NCI-H2196 treated with DMSO at 0.1 percent for 48 hours (cell line): Measurements from ENCODE around the gene MRPL2.
"Not testable (repeated sequence)": the region's sequence is repeated elsewhere in the genome, so short reads cannot be mapped to it uniquely, and the experiment has no call there.

Source experiments
- DNase-seq: peaks from one replicate; lab custom pipeline; 2025; ENCODE audit not compliant: unreplicated experiment; lab: John Stamatoyannopoulos, UW

MRPL2 gene

DNA sequence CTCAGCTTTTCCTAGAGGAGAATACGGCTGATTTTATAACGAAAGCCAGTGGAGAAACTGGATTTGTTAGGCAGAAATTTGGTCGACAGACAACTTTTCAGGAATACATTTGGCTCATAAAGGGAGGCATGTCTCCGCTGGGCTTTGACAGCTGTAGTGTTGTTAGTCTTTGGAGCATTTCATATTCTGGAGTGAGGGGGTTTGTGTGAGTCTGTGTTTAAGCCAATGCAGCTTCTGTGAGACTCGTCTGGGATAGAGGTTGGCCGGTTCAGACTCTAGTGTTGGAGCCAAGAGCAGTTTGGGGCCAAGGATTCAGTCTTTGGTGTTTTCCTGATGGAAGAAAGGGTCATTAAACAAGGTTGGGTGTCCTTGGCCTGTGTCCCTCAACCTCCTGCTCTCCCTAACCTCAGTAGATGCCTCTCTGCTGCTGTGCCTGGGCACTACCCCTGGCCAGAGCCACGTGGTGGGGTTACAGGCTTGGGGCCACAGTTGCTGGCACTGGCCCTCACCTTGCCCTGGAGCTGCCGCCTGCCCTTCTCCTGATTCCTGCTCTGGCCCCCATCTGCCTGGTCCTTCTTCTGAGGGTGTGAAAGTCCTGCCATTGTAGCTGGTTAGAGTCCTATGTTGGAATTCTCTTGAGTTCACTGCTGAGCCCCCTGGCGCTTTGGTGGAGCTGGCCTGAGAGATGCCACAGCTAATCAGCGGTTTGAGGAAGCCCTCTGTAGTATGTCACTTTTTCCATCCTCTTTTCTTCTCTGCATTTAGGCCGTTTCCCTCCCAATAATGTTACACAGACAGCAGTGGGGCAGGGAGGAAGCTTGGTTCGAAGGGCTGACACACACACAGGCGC is 23.8 kb upstream of the MRPL2 start:
- DNase-seq = no peak

DNA sequence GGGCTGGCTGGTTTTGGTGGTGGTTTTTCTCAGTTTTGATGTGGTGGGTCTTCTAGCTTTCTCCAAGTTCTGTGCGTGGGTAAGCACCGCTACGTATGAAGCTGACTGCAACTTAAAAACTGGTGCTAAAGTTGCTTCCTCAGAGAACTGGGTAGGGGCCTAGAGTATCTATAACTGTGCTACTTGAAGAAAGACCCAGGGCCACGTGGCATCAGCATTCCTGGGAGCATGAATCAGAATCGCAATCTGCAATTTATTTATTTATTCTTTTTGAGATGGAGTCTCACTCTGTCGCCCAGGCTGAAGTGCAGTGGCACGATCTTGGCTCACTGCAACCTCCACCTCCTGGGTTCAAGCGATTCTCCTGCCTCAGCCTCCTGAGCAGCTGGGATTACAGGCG is 22.7 kb upstream of the MRPL2 start:
- DNase-seq = not testable (repeated sequence)

DNA sequence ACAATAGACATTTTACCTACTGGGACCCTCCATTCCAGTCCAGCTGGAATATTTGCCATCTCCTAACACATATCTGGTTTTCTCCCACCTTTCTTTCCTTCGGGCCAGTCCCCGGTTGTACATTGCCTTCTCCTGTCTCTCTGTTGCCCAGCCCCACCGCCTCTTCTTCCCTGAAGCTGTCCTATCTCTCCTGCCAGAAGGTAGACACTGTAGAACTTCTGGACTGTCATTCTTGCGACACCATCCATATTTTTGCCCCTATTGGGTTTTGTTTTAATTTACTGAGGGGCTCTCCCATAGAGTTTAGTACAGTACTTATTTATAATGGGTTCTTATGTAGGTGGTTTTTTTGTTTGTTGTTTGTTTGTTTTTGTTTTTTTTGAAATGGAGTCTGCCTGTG is 21.8 kb upstream of the MRPL2 start:
- no peak for DNase-seq

DNA sequence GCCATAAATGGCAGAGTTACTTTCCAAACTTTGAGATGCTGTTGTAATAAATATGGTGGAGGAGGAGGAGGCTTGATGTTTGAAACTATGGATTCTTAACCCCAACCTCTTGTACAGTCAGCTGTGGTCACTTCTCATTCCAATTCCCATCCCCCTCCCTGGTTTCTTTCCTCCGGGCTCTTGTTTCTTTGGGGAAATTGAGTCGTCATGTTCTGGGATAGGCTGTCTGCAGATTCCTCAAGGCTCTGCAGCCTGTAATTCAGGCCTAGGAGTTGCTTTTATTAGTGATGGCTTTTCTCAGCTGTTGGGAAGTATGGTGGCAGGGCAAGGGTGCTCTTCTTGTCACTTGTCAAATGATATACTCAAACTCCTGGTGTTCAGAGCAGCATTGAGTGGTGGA is 19.5 kb upstream of the MRPL2 start:
- no peak for DNase-seq

DNA sequence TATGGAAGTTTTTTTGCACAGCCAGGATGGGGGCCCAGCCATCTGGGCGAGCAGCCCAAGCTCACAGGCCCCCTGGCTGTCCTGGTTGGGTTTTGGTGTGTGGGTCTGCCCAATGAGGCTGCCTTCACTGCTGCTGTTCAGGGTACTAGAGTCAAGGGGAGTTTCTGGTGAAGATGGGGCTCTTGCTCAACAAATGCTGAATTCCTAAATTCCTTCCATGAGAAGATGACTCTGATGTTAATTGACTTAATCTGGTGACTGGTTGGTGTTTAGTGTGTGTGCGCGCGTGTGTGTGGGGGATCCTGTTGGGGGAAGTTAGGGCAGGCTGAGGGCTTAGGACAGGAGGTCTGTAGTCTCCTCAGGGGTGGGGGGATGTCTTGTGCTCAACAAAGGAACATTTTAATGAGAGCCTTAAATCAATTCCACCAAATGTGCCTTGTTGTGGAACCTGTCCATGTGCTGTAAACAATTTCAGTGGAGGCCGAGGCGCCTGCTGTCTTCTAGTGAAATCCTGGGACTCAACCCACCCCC is 18.8 kb upstream of the MRPL2 start:
- DNase-seq = no peak

DNA sequence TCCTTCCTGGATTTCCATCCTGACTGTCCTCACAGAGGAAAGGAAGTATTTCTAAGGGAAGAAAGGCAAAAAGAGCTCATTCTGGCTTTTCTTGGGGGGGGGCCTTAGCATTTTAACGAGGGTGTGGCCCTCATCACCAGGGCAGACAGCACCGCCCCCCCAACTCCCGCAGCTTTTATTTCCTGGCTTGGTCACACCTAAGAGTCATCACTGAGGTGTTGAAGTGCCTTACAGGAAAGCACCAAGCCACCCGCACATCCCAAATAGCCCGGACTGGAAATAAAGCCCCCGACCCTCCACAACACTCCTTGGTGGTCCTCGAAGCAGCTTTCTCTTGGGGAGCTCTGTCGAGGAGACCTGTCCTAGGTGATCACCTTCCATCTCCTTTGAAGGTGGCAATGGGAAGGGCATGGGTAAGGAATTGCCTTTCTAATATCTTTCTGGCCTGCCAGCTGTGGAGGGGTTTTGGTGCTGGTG is 18.1 kb upstream of the MRPL2 start:
- no peak for DNase-seq

DNA sequence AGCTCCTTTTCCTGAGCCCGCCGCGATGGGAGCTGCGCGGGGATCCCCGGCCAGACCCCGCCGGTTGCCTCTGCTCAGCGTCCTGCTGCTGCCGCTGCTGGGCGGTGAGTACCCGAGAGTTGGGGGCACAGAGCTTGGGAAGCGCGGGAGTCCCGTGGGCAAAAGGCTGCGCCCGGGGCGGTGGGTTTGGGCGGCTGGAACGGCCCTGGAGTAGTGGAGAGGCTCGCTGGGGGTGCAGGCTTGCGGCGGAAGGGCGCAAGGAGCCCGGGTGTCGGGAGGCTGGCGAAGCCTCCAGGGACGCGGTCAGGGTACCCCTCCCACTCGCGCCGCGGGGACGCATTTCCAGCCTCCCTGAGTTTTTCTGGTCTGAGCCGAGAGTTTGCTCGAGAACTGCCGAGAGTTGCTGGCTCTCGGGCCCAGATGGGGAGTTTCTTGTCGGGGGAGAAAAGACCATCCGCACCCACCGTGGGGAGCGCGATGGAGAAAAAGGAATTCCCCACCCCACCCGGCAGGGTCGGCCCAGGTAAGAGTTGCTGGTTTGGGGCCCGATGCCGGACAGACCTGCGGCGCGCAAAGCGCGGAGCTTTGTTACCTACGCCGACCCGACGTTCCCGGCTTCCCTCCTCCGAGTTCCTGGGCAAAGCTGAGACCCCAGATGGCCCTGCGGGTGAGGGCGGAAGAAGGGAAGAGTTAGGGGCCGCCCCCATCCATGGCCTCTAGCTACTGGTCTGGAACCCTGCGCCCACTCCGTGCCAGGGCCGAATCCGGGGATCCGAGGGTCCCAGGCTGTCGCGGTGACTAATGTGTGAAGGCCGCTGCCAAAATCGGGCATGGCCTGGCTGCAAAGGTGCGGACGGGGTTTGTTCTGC is 17.5 kb upstream of the MRPL2 start:
- DNase-seq = no peak

DNA sequence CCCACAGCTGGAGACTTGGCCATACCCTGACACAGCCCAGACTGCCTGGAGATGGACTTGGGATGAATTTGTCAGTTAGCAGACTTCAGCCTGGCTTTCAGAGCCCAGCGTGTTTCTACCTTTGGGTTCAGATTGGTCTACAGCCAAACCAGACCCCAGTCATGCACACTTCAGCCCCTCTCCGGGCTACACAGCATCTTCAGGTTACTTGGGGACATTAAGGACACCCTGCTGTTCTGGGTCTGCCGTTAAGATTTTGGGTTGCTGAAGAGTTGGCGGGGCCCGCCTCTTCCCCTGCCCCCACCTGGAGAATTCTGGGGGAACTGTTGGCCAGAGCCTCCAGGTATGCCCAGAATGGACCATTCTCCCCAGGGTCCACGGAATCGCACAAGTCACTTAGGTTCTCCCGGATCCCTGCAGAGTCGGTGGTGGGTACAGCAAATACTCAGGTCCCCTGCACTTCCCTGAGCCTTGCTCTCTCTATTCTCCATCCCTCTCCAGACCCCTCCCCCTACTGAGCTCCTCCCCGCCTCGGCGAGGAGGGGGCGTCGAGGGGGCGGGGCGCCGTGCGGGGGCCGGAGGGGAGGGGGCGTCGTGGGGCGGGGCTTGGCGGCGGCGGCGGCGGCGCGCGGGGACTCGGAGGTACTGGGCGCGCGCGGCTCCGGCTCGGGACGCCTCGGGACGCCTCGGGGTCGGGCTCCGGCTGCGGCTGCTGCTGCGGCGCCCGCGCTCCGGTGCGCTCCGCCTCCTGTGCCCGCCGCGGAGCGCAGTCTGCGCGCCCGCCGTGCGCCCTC is 16.6 kb upstream of the MRPL2 start, which contains the start of gene PTK7:
Gene PTK7, plus strand, starts transcription at position 645 of the 794 bp plus-strand sequence. CDS start 175 bp downstream, outside the sequence.
- peak; percentile 44 for DNase-seq

DNA sequence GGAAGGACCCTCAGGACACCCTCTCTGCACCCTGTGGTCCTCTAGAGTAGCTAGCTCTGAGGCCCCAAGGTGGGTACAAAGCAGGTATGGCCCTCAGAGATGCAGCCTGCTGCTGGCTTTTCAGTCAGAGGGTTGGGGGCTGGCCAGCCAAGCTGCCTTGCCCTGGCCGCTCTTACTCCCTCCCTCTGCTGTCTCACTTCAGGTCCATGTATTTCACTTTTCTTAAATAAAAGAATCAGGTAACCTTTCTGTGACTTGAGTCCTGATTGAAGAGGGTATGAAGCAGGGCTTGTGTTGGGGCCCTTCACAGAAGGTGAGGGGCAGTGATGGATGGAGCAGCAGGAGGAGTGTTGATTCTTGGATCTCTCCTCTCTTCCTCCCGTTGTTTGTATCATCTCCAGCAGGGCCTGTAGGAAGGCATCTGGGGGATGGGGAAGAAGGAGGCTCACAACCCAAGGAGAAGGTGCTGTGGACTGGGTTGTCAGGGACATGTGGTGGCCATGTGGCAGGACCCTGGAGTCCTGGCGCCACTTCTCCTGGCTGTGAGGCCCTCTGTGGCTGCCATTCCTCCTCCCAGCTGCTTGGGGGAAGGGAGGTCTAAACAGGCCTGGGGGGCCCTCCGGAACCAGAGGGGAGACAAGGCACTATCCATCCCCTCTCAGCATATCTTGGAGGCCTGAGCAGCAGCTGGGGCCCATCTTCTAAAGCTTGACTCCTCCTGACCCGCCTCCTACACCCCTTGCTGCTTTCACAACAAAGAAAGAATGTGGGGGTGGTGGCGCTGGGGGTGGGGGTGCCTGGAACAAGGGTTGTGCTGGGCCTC is 15.8 kb upstream of the MRPL2 start:
- DNase-seq = no peak

DNA sequence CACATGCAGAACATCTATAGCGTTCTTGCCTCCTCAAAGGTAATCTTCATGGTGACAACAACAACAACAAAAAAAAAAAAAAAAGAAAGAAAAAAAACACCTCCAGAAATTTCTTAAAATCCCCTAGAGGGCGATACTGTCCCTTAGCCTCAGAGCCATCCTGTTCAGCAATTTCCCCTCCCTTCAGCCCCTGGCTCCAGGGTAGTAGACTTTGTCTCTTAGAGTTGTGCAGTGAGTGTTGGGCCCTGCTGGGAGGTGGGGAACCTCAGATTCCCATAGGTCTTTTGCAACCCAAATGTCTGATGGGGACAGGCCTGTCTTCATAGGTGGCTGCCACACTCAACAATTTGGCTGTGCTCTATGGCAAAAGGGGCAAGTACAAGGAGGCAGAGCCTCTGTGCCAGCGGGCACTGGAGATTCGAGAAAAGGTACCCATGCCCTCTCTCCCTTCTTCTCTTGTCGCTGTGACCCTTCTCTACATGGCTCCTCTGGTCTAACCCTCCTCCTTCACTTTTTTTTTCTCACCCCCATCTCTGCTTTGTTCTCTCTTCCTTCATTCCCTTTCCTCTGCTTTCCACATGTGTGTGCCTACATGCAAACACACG is 10.9 kb upstream of the MRPL2 start:
- peak; percentile 45 for DNase-seq

DNA sequence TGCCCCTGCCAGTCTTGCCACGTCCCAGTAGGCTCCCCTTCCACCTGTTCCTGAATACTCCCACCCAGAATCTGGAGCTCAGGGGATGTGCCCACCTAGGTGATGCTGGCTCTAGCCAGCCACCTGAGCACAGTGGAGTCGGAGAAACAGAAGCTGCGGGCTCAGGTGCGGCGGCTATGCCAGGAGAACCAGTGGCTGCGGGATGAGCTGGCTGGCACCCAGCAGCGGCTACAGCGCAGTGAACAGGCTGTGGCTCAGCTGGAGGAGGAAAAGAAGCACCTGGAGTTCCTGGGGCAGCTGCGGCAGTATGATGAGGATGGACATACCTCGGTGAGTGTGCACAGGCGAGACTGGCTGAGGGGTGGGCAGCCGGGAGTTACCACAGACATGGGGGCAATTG is 3.6 kb upstream of the MRPL2 start:
- DNase-seq = no peak

DNA sequence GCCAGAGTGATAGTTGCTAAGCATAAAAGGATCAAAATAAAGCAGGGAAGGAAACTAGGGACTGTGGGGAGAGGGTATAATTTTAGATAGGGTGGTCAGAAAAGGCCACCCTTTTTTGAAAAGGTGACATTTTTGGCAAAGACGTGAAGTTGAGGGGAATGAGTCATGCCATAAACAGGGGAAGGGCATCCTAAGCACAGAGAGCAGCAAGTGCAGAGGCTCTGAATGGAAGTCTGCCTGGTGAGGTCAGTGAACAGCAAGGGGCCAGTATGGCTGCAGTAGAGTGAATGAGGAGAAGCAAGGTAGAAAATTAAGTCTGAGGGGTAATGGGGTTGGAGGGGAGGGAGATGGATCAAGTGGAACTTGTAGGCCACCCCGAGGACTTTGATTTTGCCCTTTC is 2.6 kb upstream of the MRPL2 start:
- no peak for DNase-seq

DNA sequence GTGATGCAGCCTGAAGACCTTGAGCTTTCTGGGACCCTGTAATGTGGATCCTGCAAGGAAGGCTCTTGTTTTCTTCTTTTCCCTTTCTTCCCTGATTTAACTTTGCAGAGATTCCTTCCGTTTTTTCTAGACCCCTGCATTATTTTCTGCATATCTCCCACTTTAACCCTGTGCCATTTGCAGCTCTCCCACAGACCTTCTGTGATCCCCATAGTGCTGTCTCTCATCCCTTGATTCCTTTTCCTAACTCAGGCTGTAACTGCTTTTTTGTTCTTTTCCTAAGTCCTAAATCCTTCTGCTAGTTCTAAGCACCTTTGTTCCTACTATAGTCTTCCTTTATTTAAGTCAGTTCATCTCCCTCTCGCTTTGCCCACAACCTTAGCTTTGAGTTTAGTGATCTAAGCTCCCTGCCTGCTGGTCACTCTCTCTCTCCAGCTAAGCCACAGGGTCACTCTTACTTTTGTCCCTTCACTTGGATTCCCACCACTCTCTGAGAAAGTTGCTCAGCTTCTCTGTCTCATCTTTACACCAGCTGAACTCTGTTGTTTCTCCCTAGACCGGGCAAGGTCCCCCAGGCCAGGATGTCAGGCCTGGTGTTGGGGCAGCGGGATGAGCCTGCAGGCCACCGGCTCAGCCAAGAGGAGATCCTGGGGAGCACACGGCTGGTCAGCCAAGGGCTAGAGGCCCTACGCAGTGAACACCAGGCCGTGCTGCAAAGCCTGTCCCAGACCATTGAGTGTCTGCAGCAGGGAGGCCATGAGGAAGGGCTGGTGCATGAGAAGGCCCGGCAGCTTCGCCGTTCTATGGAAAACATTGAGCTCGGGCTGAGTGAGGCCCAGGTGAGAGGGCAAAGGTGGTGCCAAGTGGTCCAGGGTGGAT is 1.8 kb upstream of the MRPL2 start:
- DNase-seq = no peak

DNA sequence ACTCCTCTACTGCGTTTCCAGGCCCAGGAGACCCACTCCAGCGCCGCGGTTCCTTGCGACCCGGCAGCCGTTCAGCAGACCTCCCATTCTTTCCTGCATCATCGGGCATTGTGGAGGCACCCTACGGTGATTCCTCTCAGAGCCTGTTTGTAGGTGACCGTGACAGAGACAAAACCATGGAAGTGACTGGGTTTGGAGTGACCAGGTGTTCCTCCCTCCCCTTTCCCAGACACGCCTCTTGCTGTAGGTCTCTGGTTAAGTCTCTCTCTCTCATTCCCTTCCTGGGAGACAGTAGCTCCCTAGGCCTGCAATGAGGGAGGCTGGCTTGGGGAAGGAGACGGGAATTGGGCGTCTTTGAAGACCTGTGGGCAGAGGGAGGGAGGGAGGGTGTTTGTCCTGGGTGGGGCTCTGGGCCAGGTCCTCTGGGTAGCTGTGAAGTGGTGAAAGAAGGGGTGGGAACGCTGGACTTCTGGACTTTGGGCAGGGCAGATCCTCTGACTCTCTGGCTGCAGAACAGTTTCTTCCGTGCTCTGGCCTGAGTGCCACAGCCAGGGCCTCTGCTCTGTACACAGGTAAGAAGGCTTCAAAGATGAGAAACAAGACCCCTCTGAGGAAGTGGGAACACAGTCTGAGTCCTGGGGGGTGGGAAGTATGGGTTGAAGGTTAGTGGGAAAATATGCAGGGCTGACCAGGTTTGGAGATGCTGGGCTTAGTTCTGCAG is 960 bp upstream of the MRPL2 start:
- DNase-seq = no peak

DNA sequence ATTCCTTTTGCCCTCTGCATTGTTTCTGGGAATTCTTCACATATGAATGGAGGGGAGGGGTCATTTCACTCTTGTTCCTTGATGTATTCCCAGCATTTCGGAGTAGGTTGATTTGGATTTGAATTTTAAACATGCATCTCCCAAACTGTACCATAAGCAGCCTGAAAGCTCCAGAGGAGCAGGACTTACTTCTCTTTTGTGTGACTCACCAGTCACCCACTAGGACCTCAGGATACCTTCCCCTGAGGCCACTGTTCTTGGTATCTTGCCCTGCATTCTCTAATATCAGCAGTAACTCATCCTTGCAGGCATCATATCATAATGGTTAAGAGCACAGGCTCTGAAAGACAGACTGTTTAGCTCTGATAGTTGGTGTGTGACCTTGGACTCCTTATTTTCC is 703 bp downstream of the MRPL2 start:
- DNase-seq = no peak

DNA sequence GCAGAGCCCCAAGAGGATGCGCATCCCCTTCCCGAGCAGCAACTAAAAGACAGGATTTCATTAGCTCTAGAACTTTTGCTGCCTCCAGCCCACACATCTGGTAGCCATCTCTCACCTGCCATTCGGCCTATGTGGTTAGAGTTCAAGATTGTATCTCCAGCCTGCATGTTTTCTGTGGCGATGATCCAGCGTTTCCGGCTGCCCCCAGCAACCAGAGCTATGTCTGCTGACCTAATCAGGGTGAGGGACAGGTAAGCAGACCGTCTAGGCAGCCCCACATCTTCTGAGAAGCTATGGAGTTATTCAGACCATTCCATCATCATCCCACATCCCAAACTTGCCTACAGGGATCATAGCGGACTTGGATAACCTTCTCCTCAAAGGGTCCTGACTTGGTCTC is 3.3 kb downstream of the MRPL2 start:
- DNase-seq = no peak

DNA sequence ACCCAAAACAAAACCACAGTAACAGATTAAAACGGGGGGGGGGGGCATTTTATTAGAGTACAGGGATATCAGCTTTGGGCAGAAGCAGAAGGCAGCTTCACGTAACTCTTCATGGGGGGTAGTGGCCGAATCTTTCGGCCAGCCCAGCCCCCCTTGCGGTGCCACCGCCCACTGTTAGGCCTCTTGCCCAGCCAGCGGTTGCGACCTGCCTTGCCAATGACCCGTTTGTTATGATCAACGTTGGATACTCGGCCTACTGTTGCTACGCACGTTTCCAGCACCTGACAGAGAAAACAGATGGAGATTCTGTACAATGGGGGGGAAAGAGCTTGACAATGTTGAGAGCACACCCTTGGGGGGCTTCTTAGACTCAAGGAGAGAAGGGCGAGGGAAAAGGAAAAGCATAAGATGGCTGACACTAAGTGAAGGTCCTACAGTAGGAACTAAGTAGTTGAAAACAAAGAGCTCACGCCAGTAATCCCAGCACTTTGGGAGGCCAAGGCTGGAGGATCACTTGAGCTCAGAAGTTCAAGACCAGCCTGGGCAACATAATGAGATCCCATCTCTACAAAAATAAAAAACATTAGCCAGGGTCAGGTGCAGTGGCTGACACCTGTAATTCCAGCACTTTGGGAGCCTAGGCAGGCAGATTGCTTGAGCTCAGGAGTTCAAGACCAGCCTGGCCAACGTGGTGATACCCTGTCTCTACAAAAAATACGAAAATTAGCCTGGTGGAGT is 4.9 kb downstream of the MRPL2 start:
- no peak for DNase-seq
